Neutrophil (primary cell): ENCODE results near the gene LNP1.
"Not testable (repeated sequence)": the region's sequence is repeated elsewhere in the genome, so short reads cannot be mapped to it uniquely, and the experiment has no call there.

Experiments
- H3K27ac ChIP-seq: fragments of 200-600 bp; sonication (generic); 2 replicates; pipeline ENCODE4 v1.5.1; 2016; ENCODE audit warnings: mild to moderate bottlenecking, moderate library complexity
- H3K27me3 ChIP-seq: fragments of 200-600 bp; sonication (generic); 2 replicates; pipeline ENCODE4 v1.6.0; 2016; ENCODE audit warnings: mild to moderate bottlenecking
- H3K36me3 ChIP-seq: fragments of 200-600 bp; sonication (generic); 2 replicates; pipeline ENCODE4 v1.5.1; 2017
- H3K4me1 ChIP-seq, 2 experiments: fragments of 200-600 bp in 1 of 2; sonication (generic) in 1 of 2; 1 replicate in 1 of 2; 2 replicates in 1 of 2; pipeline versions ENCODE4 v1.5.1 to v1.6.1; 2013 to 2016; ENCODE audit warnings: low read depth in 1 of 2, low read length in 1 of 2, mild to moderate bottlenecking in 1 of 2, moderate library complexity in 1 of 2; ENCODE audit not compliant: control insufficient read depth in 1 of 2, insufficient read depth in 1 of 2
- H3K4me3 ChIP-seq, 2 experiments: fragments of 200-600 bp in 1 of 2; sonication (generic) in 1 of 2; 1 replicate in 1 of 2; 2 replicates in 1 of 2; pipeline ENCODE4 v1.5.1; 2013 to 2016; ENCODE audit warnings: low read depth in 1 of 2, low read length in 1 of 2, mild to moderate bottlenecking in 1 of 2, moderate library complexity in 1 of 2
- H3K9me3 ChIP-seq: fragments of 200-600 bp; sonication (generic); 2 replicates; pipeline ENCODE4 v1.5.1; 2016
- CTCF ChIP-seq: fragments of 200-600 bp; sonication (generic); IDR thresholded peaks from 2 replicates; pipeline ENCODE4 v1.5.1; 2016; ENCODE audit warnings: antibody characterized with exemption

Gene LNP1

GRCh38 chr3:100400780-100401673 lies at the start of gene LNP1, which contains the start of gene TOMM70:
Gene LNP1 (plus strand): TSS chr3:100401539. CDS start chr3:100429730, 28,191 bp downstream.
Gene TOMM70 (minus strand): TSS chr3:100401089. CDS start chr3:100400949, 140 bp downstream.
- H3K27me3 ChIP-seq: no peaks in the 10 kb centered on the region
- peak within 1 kb of the TSS; percentile 87 for H3K27ac ChIP-seq
- TF ChIP-seq CTCF: peak; percentile 23
- H3K9me3 ChIP-seq: no peaks in the 10 kb centered on the region
- H3K36me3 ChIP-seq: no peaks in the 10 kb centered on the region
- H3K4me1 ChIP-seq: peaks cover 22 to 24% of the 10 kb centered on the region in 2 experiments
- peak within 1 kb of the TSS; percentile 68 to 95 for H3K4me3 ChIP-seq

GRCh38 chr3:100351770-100352169 lies 49.6 kb upstream of the LNP1 start:
- H3K27me3 ChIP-seq, H3K4me3 ChIP-seq, H3K9me3 ChIP-seq, H3K27ac ChIP-seq, H3K4me1 ChIP-seq: not testable (repeated sequence)
- peaks cover 81% of the 10 kb centered on the region for H3K36me3 ChIP-seq

GRCh38 chr3:100352296-100353231 lies 48.8 kb upstream of the LNP1 start:
- H3K27me3 ChIP-seq: no peaks in the 10 kb centered on the region
- peaks cover 80% of the 10 kb centered on the region for H3K36me3 ChIP-seq
- no peaks in the 10 kb centered on the region for H3K9me3 ChIP-seq
- H3K27ac ChIP-seq: no peak overlapping the region
- no peak for TF ChIP-seq CTCF
- H3K4me3 ChIP-seq: no peak overlapping the region
- no peaks in the 10 kb centered on the region for H3K4me1 ChIP-seq

GRCh38 chr3:100354850-100355249 lies 46.5 kb upstream of the LNP1 start:
- no peak for TF ChIP-seq CTCF
- Histone ChIP-seq H3K4me3 (no peak overlapping the region), H3K4me1 (no peaks in the 10 kb centered on the region), H3K9me3 (no peaks in the 10 kb centered on the region), H3K27ac (no peak overlapping the region), H3K27me3 (no peaks in the 10 kb centered on the region), H3K36me3 (peaks cover 80% of the 10 kb centered on the region)

- H3K27me3 ChIP-seq: no peaks in the 10 kb centered on the region
- H3K36me3 ChIP-seq: peaks cover 94% of the 10 kb centered on the region
- no peaks in the 10 kb centered on the region for H3K9me3 ChIP-seq
- no peak overlapping the region for H3K4me3 ChIP-seq
- no peaks in the 10 kb centered on the region for H3K4me1 ChIP-seq
- no peak for TF ChIP-seq CTCF
- no peak overlapping the region for H3K27ac ChIP-seq
Measured at GRCh38 chr3:100358413-100358812, 42.9 kb upstream of the LNP1 start.
